Glomerular endothelial cell (primary cell): ENCODE measurements around the gene OR56A5. TPM values are rescaled to one million over a fixed set of nuclear protein-coding genes. Genes with fewer than 3 reads are reported as not detected.
"Not testable (repeated sequence)": the region's sequence is repeated elsewhere in the genome, so short reads cannot be mapped to it uniquely, and the experiment has no call there.

Experiments
- DNase-seq: peaks from one replicate; pipeline ENCODE4 v3.0.0-alpha.2; 2011; ENCODE audit warnings: low read depth, low spot score; ENCODE audit errors: extremely low read depth
- total RNA-seq: library from RNA; depleted of rRNA; stranded (reverse); fragments of >200 nt; gene quantifications from 2 replicates; pipeline ENCODE4 v1.2.3, GENCODE V29; 2015

The OR56A5 gene, protein sequence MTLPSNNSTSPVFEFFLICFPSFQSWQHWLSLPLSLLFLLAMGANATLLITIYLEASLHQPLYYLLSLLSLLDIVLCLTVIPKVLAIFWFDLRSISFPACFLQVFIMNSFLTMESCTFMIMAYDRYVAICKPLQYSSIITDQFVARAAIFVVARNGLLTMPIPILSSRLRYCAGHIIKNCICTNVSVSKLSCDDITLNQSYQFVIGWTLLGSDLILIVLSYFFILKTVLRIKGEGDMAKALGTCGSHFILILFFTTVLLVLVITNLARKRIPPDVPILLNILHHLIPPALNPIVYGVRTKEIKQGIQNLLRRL
- total RNA-seq: not detected in 2 replicates

GRCh38 chr11:5968394-5968793, at the start of gene OR56A5:
Gene OR56A5, minus strand, starts transcription at chr11:5968494. Its CDS starts 0 bp downstream, at chr11:5968494.
- no peak for DNase-seq

GRCh38 chr11:6013042-6013441, 44.7 kb upstream of the OR56A5 start:
- DNase-seq: no peak

DNA sequence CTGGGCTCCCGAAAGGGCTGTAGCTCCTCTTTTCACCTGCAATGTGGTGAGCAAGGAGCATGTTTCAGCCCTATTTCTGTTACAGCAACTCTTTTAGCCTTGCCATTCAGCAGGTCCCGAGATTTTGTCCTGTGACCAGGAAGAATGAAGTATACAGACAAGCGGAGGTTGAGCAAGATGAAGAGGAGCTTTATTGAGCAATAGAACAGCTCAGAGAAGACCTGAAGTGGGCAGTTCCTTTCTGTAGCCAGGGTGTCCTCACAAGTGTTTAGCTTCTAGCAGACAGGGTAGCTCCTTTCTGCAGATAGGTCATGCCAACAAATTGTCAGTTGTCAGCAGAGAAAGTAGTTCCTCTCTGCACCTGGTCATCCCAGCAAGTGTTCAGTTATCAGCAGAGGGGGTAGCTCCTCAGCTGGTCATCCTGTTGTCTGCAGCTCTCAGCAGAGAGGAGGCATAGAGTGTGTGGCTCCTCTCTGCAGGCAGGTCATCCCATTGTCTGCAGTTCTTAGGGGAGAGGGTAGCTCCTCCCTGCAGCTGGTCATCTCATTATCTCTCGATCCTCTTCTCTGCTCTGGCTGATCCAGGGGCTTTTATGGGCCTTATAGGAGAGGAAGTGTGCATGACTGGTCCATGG, 43.9 kb upstream of the OR56A5 start:
- no peak for DNase-seq

GRCh38 chr11:6006846-6007245, 38.6 kb upstream of the OR56A5 start, which contains the start of gene OR56A4:
Gene OR56A4, minus strand, starts transcription at chr11:6006946. Its CDS starts 3,954 bp downstream, at chr11:6002992.
- no peak for DNase-seq

DNA sequence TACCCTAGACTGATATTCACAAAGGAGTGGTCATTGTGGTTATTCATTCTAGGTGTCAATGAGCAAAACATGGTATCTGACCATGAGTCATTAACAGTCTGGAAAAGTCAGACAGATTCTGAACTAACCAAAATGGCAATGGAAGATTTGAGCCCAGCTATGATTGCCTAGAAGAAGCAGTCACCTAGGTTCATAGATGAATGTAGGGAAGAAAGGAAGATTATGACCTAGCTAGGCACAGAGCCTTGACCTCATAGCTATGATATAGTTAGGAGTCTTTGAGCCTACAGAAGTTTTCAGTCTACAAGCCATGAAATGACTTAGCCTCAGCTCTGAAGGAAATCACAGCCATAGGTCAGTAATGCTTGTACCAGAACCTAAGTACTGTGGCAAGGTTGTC, 38.1 kb upstream of the OR56A5 start:
- DNase-seq: no peak

DNA sequence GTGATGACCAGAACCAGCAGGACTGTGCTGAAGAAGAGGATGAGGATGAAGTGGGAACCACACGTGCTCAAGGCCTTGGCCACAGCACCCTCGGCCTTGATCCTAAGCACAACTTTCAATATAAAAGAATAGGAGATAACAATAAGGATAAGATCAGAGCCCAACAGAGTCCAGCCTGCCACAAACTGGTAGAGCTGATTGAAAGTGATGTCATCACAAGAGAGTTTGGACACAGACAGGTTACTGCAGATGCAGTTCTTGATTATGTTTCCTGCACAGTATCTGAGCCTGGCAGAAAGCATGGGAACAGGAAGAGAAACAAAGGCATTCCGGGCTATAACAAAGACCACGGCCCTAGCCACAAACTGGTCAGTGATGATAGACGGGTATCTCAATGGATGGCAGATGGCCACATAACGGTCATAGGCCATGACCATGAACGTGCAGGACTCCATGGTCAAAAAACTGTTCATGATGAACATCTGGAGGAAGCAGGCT, 34.0 kb upstream of the OR56A5 start:
- DNase-seq: no peak

- no peak for DNase-seq
Observed at GRCh38 chr11:5994791-5995190, 26.5 kb upstream of the OR56A5 start.

GRCh38 chr11:5992604-5993251, 24.4 kb upstream of the OR56A5 start:
- no peak for DNase-seq

GRCh38 chr11:5992150-5992549, 23.9 kb upstream of the OR56A5 start:
- no peak for DNase-seq

DNA sequence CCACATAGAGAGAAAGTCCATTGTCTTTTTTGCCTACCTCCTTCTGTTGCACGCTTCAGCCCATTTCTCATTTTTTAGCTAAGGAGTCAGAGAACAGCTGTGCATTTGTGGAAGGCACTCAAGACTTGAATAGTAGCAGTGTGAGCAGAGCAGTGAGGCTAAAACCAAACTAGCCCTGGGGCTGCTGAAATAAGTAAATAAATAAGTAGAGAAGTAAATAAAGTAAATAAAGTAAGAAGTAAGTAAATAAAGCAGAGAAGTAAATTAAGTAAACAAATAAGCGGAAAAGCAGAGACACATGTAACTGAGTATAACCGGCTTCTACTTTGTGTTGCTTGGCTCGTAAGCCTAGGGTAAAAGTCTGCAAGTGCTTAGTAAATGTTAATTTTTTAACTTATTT, 20.9 kb upstream of the OR56A5 start:
- no peak for DNase-seq

DNA sequence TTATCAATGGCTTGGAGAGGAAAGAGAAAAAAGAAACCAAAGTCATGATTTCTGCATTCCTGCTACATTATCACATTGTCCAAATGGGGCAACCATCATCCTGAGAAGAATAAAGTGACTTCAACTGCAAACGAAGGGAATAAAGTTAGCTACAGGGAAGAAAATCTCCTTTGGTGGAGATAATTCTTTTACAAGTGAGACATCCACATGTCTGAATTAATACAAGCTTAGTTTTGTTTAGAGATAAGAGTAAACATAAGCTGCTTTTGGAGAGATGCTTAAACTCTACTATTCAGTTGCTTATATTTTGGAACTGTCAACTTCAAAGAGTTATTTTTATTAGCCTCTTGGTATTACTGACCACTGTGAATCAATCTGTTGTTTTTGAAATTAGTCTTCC, 18.6 kb upstream of the OR56A5 start, which contains the start of gene OR52L1:
Gene OR52L1 (minus strand): TSS at position 101 of the 400 bp plus-strand sequence. CDS start 55 bp downstream, at position 46.
- DNase-seq: no peak

DNA sequence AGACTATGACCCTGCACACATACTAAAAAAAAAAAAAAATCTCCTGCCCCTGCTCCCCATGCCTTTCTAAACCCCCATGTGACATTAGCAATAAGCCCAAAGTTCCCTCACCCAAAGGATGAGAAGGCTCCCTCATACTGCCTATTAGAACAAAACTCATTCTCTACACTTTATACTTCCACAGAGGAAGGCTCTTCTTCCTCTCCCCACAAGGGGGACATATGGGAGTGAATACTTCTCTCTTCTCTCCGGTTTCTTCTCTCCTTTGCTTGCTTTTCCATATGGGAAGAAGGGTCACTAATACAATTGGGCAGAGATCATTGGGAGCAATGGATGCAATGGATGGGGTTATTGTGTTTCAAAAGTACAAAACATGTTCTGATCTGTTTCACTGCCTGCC, 15.1 kb upstream of the OR56A5 start:
- DNase-seq: no peak

- no peak for DNase-seq
Observed at GRCh38 chr11:5973530-5973929, 5.2 kb upstream of the OR56A5 start.

GRCh38 chr11:5967708-5968107, 586 bp downstream of the OR56A5 start:
- no peak for DNase-seq

DNA sequence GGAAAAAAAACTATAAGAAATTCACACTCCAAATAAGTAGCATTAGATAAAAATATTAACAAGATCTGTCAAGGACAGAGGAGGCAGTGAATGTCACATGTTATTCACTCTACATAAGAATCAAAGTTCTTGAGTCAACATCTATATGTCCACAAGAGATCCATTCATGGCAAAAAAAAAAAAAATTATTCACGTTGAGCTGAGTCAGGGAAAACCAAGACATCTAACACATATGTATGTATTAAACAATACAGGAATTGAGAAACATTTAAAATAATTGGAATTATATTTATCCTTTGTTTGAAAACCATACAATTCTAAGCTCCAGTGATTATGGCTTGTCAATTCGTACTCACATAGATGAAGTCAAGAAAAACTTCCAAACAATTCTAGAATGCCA, 1.3 kb downstream of the OR56A5 start:
- DNase-seq: no peak

- not testable (repeated sequence) for DNase-seq
Observed at GRCh38 chr11:5960704-5961320, 7.5 kb downstream of the OR56A5 start.

DNA sequence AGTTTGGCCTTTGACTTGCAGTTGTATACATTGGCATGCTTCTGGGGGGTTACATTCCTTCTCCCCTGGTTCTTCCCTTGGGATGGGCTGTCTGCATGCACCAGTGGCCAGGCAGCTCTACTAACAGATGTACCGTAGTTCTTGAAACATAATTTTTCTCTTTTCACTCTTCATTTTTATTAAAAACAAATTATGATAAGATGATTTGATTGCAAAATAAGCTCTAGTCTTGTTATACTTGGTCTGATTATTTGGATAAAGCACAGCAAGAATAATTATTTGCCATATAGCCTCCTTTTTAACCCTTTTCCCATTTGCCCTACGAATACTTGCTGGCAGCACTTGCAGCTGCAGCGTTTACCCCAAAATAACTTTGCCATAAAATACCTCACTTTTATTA, 12.7 kb downstream of the OR56A5 start:
- no peak for DNase-seq

- no peak for DNase-seq
Observed at GRCh38 chr11:5941951-5942350, 26.3 kb downstream of the OR56A5 start, which contains the start of gene OR56A3. Gene OR56A3, plus strand, starts transcription at chr11:5942251. Its CDS starts 5,096 bp downstream, at chr11:5947347.

GRCh38 chr11:5940748-5941147, 27.5 kb downstream of the OR56A5 start:
- no peak for DNase-seq

DNA sequence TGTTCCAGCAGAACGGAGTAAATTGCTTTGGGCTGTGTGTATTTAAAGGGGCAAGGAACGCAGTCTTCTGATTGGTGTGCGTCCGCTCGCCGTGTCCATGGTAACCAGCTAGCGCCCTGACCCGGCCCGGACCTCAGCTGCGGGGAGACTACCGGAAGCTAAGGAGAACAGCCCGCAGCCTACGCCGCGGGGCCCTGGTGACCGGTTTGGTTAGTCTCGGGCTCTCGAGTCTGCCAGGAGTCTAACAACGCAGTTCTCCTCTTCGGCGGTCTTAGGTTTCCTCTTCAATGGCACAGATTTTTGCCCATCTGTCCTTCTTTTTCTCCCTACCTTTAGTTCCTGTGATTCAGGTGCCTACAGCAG, 29.7 kb downstream of the OR56A5 start:
- no peak for DNase-seq
